ENCODE data around the gene DCUN1D3.
"Not testable (repeated sequence)": the region's sequence is repeated elsewhere in the genome, so short reads cannot be mapped to it uniquely, and the experiment has no call there.

Gene DCUN1D3

DNA sequence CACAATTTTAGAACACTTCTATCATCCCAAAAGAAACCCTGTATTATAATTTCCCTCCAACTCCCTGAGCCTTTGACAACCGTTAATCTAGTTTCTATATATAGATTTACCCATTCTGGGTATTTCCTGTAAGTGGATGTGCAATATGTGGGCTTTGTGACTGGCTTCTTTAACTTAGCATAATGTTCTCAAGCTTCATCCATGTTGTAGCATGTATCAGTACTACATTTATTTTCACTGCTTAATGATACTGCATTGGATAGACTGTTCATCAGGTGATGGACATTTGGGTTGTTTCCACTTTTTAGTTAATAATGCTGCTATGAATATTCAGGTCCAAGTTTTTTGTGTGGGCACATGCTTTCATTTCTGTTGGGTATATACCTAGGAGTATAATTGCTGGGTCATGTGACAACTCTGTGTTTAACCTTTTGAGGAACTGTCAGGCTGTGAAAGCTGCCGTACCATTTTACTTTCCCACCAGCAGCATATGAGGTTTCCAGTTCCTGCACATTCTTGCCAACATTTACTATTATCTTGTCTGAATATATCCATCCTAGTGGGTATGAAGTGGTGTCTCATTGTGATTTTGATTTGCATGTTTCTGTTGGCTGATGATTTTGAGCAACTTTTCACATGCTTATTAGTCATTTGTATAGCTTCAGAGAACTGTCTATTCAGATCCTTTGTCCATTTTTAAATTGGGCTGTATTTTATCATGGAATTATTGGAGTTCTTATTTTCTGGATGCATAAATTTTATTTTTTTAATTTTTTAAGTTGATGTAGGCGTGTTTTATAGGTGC is 77.4 kb downstream of the DCUN1D3 start:
- DNase-seq (ENCODE audit: low spot score) = no peak

DNA sequence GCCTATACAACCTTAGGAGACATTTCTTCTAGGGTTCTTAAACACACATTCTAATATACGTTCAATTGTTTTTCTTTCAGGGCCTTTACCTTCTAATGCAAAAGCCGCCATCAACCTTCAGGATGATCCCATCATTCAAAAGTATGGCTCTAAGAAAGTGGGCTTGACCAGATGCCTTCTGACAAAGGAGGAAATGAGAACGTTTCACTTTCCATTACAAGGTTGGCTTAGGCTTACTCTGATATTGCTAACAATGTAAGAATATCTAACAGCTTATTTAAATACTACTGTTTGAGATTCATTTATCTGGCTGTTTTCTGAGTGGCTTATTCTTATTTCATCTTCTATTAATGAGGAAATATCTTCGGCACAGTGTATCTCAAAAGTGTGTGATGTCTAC is 78.5 kb downstream of the DCUN1D3 start:
- DNase-seq (ENCODE audit: low spot score) = no peak

DNA sequence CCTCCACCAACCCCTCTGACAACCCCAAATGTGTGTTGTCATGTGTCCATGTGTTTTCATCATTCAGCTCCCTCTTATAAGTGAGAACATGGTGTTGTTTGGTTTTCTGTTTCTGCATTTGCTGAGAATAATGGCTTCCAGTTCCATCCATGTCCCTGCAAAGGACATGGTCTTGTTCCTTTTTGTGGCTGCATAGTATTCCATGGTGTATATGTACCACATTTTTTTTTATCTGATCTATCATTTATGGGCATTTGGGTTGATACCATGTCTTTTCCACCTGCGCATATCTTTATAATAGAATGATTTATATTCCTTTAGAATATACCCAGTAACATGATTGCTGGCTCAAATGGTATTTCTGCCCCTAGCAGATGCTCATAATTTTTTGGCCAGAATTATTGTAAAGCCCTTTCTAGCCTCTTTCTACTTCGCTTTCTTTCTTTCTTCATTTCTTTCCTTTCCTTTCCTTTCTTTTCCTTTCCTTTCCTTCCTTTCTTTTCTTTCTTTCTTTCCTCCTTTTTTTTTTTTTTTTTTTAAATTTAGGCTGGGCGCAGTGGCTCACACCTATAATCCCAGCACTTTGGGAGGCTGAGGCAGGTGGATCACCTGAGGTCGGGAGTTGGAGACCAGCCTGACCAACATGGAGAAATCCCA is 81.1 kb downstream of the DCUN1D3 start:
- no peak for DNase-seq (ENCODE audit: low spot score)

DNA sequence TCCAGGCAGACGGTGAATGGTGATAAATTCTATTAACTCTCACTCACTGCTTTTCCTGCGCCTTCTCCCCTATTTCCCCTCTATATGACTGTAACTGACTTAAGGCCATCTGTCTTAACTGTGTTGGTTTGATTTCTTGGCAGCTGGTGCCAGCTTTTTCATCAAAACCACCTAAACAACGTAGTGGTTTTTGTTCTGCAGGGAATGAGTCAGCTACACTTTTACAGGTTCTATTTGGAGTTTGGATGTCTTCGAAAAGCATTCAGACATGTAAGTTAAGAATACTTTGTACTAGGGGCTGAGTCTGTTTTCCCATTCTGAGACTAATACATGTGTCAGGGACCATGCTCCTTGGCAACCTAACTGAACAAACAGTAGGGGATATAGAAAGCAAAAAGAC is 85.4 kb downstream of the DCUN1D3 start:
- DNase-seq (ENCODE audit: low spot score) = peak; percentile 63

- DNase-seq (ENCODE audit: low spot score) = no peak
Measured at GRCh38 chr16:20812510-20812909, 87.6 kb downstream of the DCUN1D3 start.

- no peak for DNase-seq (ENCODE audit: low spot score)
Measured at GRCh38 chr16:20811889-20812439, 88.2 kb downstream of the DCUN1D3 start.

DNA sequence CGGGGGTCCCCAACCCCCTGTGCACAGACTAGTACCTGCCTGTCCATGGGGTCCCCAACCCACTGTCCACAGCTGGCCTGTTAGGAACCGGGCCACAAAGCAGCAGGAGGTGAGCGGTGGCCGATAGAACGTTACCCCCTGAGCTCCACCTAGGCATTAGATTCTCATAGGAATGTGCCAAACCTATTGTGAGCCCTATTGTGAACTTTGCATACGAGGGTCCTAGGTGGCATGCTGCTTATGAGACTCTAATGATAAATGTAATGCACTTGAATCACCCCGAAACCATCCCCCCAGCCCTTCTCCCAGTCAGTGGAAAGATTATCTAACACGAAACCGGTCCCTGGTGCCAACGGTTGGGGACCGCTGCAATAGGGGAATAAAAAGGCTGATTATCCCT is 92.3 kb downstream of the DCUN1D3 start:
- DNase-seq (ENCODE audit: low spot score) = no peak

DNA sequence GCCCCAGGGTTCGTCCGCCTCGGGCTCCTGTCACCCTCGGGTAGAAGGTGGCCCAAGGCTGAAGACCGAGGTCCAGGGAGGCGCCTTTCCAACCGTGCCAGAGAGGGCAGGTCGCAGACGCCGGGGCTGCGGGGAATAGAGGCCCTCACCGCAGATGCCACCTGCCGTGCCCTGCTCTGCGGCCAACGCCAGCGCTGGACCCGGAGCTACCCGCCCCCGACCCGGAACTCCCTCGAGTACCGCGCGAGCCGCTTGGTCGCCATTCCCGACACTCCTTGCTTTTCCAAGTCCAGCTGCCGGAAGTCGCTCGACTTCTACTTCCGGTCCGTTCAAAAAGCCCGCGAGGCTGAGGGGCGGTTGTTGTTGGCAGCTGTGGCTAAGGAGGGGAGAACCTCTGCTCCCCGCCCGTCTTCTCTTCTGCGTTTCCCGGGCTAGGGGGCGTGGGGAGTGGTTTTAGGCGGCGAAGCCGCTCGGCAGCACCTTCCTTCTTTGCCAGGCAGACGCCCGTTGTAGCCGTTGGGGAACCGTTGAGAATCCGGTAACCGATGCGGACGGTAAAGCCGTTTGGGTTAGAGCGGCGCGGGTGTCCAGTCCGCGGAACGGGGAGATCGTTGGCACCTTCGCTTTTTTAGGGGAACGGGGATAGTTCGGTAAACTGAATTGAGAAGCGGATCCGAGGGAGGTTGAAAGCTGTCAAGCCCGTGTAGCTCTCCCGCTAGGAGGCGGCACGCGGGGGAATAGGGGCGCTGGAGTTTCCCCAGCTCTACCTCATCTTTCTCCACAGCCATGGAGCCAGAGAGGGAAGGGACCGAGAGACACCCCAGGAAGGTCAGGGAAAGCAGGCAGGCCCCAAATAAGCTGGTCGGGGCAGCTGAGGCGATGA is 93.7 kb downstream of the DCUN1D3 start, which contains the start of the genes ERI2 and REXO5:
TSS of gene ERI2 (minus strand) at position 305 of the 883 bp plus-strand sequence. CDS start at position 263, 42 bp downstream.
TSS of gene REXO5 (plus strand) at position 360 of the 883 bp plus-strand sequence. CDS start at position 787, 427 bp downstream.
- peak; percentile 83 for DNase-seq (ENCODE audit: low spot score)

GRCh38 chr16:20805684-20806167 is 94.4 kb downstream of the DCUN1D3 start:
- DNase-seq (ENCODE audit: low spot score) = not testable (repeated sequence)
